ENCODE results near the gene CYP2A6.
"Not testable (repeated sequence)": the region's sequence is repeated elsewhere in the genome, so short reads cannot be mapped to it uniquely, and the experiment has no call there.

CYP2A6 gene

DNA sequence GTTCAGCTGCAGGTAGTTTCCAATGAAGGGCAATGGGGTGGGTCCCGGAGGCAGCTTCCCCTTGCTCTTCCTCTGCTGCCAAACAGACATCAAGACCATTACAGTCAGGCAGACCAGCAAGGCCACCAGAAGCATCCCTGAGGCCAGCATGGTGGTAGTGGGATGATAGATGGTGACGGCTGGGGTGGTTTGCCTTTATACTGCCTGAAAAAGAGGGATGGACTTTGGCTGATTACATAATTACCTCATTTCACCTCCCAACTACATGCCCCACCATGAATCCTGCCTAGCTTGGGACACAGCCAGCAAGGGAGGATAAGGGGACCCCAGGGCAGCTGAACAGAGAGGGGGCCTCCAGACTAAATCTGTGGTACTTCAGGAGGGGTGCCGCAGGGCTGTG, at the start of gene CYP2A6:
TSS of gene CYP2A6 (minus strand) at position 171 of the 400 bp plus-strand sequence. CDS start at position 150, 21 bp downstream.
- DNase-seq (ENCODE audit: low spot score): not testable (repeated sequence)

DNA sequence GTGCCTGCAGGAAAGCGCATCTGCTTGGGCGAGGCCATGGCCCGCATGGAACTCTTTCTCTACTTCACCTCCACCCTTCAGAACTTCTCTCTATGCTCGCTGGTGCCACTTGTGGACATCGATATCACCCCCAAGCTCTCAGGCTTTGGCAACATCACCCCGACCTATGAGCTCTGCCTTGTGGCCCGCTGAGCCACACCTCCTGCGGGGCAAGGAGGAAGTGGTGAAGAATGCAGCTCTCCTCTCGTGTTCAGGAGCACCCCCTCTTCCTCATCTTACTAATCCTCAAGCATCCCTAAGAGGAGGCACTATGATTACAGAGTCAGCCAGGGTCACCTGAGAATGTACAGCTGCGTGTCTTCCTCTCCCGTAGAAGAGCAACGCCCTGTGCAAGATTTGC, 49.7 kb upstream of the CYP2A6 start:
- not testable (repeated sequence) for DNase-seq (ENCODE audit: low spot score)

DNA sequence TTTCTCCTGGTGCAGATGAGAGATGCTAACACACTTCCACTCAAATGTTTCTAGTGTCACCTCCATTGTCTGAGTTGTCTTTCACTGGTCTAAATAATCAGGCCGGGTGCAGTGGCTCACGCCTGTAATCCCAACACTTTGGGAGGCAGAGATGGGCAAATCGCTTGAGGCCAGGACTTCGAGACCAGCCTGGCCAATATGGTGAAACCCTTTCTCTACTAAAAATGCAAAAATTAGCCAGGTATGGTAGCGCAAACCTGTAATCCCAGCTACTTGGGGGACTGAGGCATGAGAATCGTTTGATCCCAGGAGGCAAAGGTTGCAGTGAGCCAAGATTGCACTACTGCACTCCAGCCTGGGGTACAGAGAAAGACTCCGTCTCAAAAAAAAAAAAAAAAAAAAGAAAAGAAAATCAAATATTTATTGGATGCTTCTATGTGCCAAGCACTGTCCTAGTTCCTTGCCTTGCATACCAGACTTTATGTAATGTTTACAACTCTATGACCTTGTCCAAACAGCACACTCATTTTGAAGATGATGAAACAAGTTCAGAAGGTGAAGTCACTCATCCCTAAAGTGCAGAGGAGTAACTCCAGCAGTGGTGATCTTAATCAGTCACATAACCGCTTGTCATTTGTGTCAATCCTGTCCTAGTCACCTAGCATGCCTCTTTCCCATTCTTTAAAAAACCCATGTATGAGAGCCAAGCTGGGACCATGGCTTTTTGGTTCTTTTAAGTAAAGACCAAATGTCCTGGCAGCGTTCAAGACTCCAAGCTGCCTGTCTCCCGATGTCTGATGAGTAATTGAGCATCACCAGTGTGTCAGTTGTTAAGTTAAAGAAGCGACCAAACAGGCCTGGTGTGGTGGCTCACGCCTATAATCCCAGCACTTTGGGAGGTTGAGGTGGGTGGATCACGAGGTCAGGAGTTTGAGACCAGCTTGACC, 46.9 kb upstream of the CYP2A6 start:
- not testable (repeated sequence) for DNase-seq (ENCODE audit: low spot score)

DNA sequence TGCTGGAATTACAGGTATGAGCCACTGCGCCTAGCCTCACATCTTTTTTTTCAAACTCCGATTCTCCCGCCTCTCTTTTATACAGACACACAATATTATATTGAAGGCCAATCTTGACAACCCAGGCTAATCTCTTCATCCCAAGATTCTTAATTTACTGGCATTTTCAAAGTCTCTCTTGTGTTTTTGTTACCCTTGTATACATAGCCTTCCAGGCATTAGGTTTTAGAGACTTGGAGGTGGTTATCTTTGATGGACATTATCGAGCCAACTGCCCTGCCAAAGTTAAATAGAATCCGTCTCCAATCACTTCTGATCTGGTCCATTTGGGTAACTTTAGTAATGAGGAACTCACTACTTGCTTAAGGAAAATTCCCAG, 46.2 kb upstream of the CYP2A6 start:
- no peak for DNase-seq (ENCODE audit: low spot score)

- no peak for DNase-seq (ENCODE audit: low spot score)
Measured at GRCh38 chr19:40893112-40893511, 42.9 kb upstream of the CYP2A6 start.

DNA sequence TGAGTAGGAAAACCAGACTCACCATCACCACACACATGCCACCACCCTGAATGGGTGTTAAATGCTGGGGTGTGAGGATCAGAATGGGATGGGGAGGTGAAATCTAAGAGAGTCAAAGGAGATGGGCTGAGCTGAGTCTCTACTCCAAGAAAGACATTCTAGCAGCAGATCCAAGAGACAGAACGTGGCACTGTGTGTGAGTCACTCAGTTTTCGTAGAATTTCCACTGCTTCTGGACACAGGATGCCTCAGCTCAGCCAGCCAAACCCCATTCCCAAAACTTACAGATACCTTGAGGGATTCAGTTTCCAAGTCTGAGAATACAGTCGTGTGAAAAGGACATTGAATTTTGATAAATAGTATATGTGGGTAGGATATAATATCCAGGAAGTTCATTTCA, 39.1 kb upstream of the CYP2A6 start:
- no peak for DNase-seq (ENCODE audit: low spot score)

DNA sequence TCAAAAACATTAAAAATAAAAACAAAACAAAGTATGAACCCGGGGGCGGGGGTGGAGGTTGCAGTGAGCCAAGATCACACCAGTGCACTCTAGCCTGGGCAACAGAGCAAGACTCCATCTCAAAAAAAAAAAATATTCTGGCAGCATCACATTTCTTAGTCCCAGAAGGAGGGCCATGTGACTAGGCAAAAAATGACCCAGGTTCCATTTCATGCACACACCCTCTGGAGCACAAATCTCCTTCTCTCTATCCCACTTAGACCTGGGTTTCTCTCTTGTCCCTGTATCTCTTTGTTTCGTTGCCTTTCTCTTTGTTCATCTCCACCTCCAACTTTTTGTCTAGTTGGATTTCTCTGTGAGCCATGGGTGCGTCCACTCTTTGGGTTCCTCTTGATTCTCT, 37.9 kb upstream of the CYP2A6 start:
- no peak for DNase-seq (ENCODE audit: low spot score)

- DNase-seq (ENCODE audit: low spot score): not testable (repeated sequence)
Measured at GRCh38 chr19:40884187-40884931, 34.1 kb upstream of the CYP2A6 start.

GRCh38 chr19:40882062-40882461, 31.8 kb upstream of the CYP2A6 start, which contains the start of gene CYP2A7:
CYP2A7 (minus strand) TSS chr19:40882231; CDS start chr19:40882210, 21 bp downstream.
- not testable (repeated sequence) for DNase-seq (ENCODE audit: low spot score)

- DNase-seq (ENCODE audit: low spot score): not testable (repeated sequence)
Measured at GRCh38 chr19:40879349-40879748, 29.1 kb upstream of the CYP2A6 start.

GRCh38 chr19:40875526-40875951, 25.3 kb upstream of the CYP2A6 start:
- DNase-seq (ENCODE audit: low spot score): not testable (repeated sequence)

GRCh38 chr19:40874874-40875273, 24.6 kb upstream of the CYP2A6 start:
- DNase-seq (ENCODE audit: low spot score): not testable (repeated sequence)

DNA sequence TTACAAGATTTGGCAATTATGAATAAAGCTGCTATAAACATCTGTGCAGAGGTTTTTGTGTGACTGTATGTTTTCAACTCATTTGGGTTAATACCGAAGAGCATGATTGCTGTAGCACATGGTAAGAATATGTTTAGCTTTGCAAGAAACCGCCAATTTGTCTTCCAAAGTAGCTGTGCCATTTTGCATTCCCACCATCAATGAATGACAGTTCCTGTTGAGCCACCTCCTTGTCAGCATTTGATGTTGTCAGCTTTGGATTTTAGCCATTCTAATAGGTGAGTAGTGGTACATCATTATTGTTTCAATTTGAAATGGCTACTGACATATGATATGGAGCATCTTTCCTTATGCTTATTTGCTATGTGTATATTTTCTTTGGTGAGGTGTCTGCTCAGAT, 23.6 kb upstream of the CYP2A6 start:
- DNase-seq (ENCODE audit: low spot score): not testable (repeated sequence)

GRCh38 chr19:40872209-40872608, 22.0 kb upstream of the CYP2A6 start:
- DNase-seq (ENCODE audit: low spot score): no peak

- DNase-seq (ENCODE audit: low spot score): no peak
Measured at GRCh38 chr19:40867701-40868100, 17.5 kb upstream of the CYP2A6 start.

GRCh38 chr19:40864739-40865496, 14.7 kb upstream of the CYP2A6 start:
- DNase-seq (ENCODE audit: low spot score): not testable (repeated sequence)

- DNase-seq (ENCODE audit: low spot score): no peak
Measured at GRCh38 chr19:40862785-40863184, 12.5 kb upstream of the CYP2A6 start.

DNA sequence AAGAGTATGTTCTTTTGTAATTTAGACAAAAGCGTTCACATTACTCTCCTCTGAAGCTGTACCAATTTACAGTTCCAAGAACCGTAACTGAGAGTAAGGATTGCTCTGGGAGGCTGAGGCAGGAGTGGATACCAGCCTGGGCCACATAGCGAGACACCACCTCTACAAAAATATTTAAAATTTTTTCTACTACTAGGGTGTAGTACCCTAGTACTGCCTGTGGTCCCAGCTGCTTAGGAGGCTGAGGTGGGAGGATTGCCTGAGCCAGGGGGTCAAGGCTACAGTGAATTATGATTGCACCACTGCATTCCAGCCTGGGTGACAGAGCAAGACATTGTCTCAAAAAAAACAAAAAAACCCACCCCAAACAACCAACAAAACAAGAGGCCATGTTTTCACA, 12.1 kb upstream of the CYP2A6 start:
- DNase-seq (ENCODE audit: low spot score): no peak

GRCh38 chr19:40858109-40858508, 7.9 kb upstream of the CYP2A6 start:
- DNase-seq (ENCODE audit: low spot score): no peak

DNA sequence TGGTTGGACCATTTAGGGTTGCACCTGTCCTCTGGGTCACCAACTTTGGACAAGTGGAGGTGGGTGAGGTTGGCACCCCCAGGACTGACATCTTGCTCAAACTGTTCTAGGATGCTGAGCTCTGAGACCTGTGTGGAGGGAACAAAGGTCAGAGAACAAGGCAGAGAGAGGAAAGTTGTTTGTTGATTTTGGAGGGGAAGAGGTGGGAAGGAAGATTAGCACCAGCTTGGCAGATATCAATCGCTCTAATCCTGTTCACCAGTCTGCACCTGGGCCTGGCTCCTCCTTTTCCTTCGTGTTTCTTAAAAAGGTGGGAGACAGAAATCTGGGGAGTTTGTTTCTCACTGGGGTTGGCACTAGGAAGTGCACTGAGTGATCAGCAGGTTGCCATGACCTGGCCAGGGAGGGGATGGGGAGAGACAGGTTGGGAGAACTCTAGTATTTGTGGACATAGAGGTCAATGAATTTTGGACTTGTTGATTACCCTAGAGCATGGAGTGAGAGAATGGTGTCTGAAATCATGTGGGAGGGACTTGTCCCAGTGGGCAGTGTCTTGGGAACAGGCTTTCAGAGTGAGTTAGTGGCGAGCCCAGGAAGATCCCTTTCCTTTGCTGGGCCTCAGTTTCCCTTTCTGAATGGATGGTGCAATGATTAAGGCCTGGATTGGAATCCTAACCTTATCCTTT, 2.4 kb upstream of the CYP2A6 start:
- DNase-seq (ENCODE audit: low spot score): not testable (repeated sequence)

DNA sequence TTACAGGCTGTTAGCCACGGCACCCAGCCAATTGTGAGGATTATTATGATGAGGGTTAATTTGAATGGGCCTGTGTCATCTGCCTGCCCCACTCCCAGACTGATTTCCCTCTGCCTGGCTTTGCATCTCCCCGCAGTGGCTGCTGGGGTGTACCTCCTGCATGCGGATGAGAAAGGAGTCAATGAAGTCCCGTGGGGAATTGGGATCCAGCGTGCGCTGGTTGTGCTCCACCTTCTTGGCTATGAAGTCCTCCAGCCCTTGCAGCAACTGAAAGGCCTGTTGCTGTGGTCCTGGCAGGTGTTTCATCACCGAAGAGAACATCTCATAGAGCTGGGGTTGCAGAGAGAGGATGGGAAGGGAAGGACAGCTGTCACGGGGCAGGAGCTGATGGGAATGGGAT, 3.5 kb downstream of the CYP2A6 start:
- not testable (repeated sequence) for DNase-seq (ENCODE audit: low spot score)
